ENCODE measurements around the gene POU2F2. TPM values are rescaled to one million over a fixed set of nuclear protein-coding genes. Genes with fewer than 3 reads are reported as not detected.

Gene POU2F2
- total RNA-seq, 4 donors from 2014 or later, result 0.55 to 3.2 (median 0.77) TPM; not detected in 1

DNA sequence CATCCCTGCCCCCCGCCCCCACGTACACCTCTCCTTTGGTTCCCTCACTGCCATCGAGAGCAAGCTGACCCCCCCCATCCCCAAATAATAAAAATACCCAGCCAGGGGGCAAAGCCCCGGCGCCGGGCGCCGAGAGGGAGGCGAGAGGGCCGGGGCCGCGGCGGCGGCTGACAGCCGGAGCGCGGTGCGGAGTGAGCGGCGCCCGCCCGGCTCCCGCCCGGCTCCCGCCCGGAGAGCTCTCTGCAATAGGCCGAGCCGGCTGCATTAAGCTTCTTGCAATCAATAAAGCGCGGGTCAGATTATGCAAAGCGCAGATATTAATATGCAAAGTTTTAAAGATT, 44.4 kb upstream of the POU2F2 start:
- peaks cover 0 to 23% of the 10 kb centered on the region in 2 donors for H3K27me3 ChIP-seq
- peak overlapping the region in 1 of 2 donors; percentile 33 for H3K27ac ChIP-seq
- intact Hi-C loops (cut with DNase I; ENCODE audit: low total_unique reads), result no loop called here
- DNase-seq, result no peak
- H3K36me3 ChIP-seq, result no peaks in the 10 kb centered on the region
- peak overlapping the region; percentile 1 to 33 for H3K4me3 ChIP-seq
- TF ChIP-seq, protein P1, sequence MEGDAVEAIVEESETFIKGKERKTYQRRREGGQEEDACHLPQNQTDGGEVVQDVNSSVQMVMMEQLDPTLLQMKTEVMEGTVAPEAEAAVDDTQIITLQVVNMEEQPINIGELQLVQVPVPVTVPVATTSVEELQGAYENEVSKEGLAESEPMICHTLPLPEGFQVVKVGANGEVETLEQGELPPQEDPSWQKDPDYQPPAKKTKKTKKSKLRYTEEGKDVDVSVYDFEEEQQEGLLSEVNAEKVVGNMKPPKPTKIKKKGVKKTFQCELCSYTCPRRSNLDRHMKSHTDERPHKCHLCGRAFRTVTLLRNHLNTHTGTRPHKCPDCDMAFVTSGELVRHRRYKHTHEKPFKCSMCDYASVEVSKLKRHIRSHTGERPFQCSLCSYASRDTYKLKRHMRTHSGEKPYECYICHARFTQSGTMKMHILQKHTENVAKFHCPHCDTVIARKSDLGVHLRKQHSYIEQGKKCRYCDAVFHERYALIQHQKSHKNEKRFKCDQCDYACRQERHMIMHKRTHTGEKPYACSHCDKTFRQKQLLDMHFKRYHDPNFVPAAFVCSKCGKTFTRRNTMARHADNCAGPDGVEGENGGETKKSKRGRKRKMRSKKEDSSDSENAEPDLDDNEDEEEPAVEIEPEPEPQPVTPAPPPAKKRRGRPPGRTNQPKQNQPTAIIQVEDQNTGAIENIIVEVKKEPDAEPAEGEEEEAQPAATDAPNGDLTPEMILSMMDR (IDR thresholded peaks at IDR 0.05), result no peak
- TF ChIP-seq POLR2A (IDR thresholded peaks at IDR 0.05), result no peak
- no peaks in the 10 kb centered on the region for H3K9me3 ChIP-seq
- H3K4me1 ChIP-seq, result no peaks in the 10 kb centered on the region

DNA sequence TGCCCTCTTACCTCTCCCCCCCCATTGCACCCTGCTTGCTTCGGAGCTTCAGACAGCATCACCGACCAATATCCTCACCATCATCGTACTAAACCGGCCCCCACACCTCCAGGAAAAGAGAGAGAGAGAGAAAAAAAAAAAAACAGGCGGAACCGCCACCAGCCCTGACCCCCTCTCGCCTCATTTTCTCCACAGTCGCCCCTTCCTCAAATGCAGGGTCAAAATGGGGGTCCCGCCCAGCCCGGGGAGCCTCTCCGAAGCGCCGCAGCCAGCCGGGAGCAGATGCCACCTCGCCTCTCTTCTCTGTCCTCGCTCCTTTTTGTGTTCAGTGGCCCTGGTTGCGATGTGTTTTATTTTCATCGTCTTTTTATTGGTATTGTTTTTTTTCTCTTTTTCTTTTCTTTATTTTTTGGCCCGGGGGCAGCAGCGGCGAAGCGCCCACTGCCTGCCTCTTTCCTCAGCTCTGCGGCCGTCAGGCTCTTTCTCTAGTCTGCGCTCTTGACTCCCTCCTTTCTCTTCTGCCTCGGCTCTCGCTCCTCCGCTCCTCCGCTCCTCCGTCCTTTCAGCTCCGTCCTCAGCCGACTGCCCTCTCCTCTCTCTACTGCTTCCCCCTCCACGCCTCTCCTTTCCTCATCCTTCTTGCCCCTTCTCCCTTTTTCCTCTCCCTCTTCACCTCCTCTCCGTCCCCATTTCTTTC, 43.9 kb upstream of the POU2F2 start:
- Histone ChIP-seq H3K4me3 (peak overlapping the region; percentile 1 to 33), H3K4me1 (no peaks in the 10 kb centered on the region), H3K27me3 (peaks cover 0 to 23% of the 10 kb centered on the region in 2 donors), H3K27ac (peak overlapping the region in 1 of 2 donors; percentile 33), H3K36me3 (no peaks in the 10 kb centered on the region), H3K9me3 (no peaks in the 10 kb centered on the region)
- intact Hi-C loops (cut with DNase I; ENCODE audit: low total_unique reads), result no loop called here
- TF ChIP-seq, protein P1 (IDR thresholded peaks at IDR 0.05), result no peak
- TF ChIP-seq POLR2A (IDR thresholded peaks at IDR 0.05), result no peak
- DNase-seq, result no peak

DNA sequence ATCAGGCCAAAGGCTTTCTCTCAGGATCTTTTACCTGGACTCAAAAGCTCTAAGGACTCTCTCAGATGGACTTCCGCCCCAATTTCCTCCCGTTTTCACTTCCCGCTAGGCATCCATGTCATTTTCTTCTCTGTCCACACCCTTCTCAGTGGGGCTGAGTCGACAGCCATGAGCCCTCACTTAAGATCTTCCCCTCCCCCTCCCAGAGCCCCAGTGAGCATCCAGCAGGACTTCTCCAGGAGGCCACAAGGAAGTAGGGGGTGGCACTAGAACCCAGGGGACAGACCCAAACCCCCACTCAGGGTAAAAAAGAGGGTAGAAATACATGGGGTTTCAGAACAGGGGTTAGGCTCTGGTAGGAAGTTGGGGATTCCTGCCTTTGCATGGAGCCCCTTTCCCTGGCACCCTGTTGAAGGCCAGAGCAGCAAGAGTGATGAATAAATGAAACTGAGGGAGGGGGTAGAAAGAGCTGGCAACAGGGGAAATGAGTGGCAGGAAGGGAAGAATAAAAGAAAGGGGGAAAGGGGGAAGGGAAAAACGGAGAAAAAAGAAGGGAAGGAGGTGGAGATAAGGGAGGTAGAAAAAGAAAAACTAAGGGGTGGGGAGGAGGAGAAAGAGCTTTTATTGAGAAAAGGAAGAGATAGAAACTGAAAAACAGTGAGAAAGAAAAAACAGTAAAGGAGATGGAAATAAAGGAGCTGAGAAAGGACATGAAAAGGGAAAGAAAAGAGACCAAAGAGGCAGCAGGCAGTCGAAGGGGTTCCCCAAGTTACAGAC, 42.9 kb upstream of the POU2F2 start:
- DNase-seq, result no peak
- H3K4me1 ChIP-seq, result no peaks in the 10 kb centered on the region
- H3K36me3 ChIP-seq, result no peaks in the 10 kb centered on the region
- no peaks in the 10 kb centered on the region for H3K9me3 ChIP-seq
- no peak overlapping the region for H3K4me3 ChIP-seq
- intact Hi-C loops (cut with DNase I; ENCODE audit: low total_unique reads), result no loop called here
- TF ChIP-seq, protein P1 (IDR thresholded peaks at IDR 0.05), result no peak
- TF ChIP-seq POLR2A (IDR thresholded peaks at IDR 0.05), result no peak
- H3K27me3 ChIP-seq, result peaks cover 0 to 14% of the 10 kb centered on the region in 2 donors
- H3K27ac ChIP-seq, result no peak overlapping the region

DNA sequence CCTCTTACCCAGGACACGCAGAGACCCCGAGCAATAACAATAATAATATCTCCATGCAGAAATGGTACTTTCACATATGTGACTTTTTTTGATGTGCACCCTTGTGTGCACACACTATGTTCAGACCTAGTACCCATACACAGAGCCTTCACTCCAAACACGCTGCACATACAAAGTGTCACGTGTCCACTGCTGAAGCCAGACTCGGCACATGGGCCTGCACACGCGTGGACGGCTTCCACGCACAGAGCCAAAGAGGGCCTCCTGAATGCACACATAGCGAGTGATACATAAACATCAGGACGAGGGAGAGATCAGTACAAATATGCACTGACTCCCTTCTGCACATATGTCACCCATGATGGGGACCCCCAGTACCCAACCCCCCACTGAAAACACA, 41.9 kb upstream of the POU2F2 start:
- H3K36me3 ChIP-seq, result no peaks in the 10 kb centered on the region
- DNase-seq, result no peak
- H3K4me3 ChIP-seq, result no peak overlapping the region
- H3K27me3 ChIP-seq, result peaks cover 0 to 7% of the 10 kb centered on the region in 2 donors
- no peaks in the 10 kb centered on the region for H3K9me3 ChIP-seq
- H3K4me1 ChIP-seq, result no peaks in the 10 kb centered on the region
- no peak for TF ChIP-seq POLR2A (IDR thresholded peaks at IDR 0.05)
- TF ChIP-seq, protein P1 (IDR thresholded peaks at IDR 0.05), result no peak
- intact Hi-C loops (cut with DNase I; ENCODE audit: low total_unique reads), result no loop called here
- no peak overlapping the region for H3K27ac ChIP-seq

DNA sequence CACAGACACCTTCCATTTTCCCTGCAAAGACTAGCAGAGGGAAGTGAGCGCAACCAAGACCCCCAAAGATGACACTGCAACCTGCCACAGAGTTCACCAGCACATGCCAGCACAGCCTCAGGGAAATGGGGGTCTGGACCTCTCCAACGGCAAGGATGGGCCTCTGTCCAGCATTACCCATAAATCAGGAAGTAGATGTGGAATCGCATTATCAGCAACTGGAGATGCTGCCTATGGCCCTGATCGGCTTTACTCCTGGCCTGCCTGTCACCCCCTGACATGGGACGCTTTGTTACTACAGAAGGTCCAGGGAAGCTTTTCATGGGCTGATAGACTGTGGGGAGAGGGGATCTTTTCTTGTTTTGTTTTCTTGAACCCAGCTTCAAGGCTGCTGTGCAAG, 41.4 kb upstream of the POU2F2 start:
- Histone ChIP-seq H3K4me1 (no peaks in the 10 kb centered on the region), H3K36me3 (no peaks in the 10 kb centered on the region), H3K9me3 (no peaks in the 10 kb centered on the region), H3K27ac (no peak overlapping the region), H3K4me3 (no peak overlapping the region), H3K27me3 (peaks cover 0 to 5% of the 10 kb centered on the region in 2 donors)
- intact Hi-C loops (cut with DNase I; ENCODE audit: low total_unique reads), result no loop called here
- DNase-seq, result no peak
- TF ChIP-seq POLR2A (IDR thresholded peaks at IDR 0.05), result no peak

Data from uterus (tissue), 4 donors.